ENCODE results near the gene RASGEF1B. TPM values are rescaled to one million over a fixed set of nuclear protein-coding genes. Genes with fewer than 3 reads are reported as not detected.

The RASGEF1B gene
- total RNA-seq, 4 donors from 2014 or later: 15.4 to 45.4 (median 28.0) TPM

- DNase-seq: no peak
- Histone ChIP-seq H3K27me3 (no peaks in the 10 kb centered on the region), H3K4me3 (no peak overlapping the region), H3K36me3 (no peaks in the 10 kb centered on the region), H3K27ac (no peak overlapping the region), H3K4me1 (peaks cover 0 to 5% (median 2%) of the 10 kb centered on the region in 4 donors), H3K9me3 (no peaks in the 10 kb centered on the region)
- TF ChIP-seq CTCF (IDR thresholded peaks at IDR 0.05) (no peak), POLR2A (IDR thresholded peaks at IDR 0.05) (no peak)
These were observed 36.9 kb upstream of the RASGEF1B start for GRCh38 chr4:81508411-81509185.

- H3K27me3 ChIP-seq: no peaks in the 10 kb centered on the region
- no peak overlapping the region for H3K27ac ChIP-seq
- no peak for DNase-seq
- H3K4me3 ChIP-seq: no peak overlapping the region
- peaks cover 0 to 5% (median 2%) of the 10 kb centered on the region in 4 donors for H3K4me1 ChIP-seq
- no peaks in the 10 kb centered on the region for H3K9me3 ChIP-seq
- H3K36me3 ChIP-seq: no peaks in the 10 kb centered on the region
- TF ChIP-seq POLR2A (IDR thresholded peaks at IDR 0.05): no peak
- no peak for TF ChIP-seq CTCF (IDR thresholded peaks at IDR 0.05)
These were observed 35.8 kb upstream of the RASGEF1B start for GRCh38 chr4:81507530-81507929.

DNA sequence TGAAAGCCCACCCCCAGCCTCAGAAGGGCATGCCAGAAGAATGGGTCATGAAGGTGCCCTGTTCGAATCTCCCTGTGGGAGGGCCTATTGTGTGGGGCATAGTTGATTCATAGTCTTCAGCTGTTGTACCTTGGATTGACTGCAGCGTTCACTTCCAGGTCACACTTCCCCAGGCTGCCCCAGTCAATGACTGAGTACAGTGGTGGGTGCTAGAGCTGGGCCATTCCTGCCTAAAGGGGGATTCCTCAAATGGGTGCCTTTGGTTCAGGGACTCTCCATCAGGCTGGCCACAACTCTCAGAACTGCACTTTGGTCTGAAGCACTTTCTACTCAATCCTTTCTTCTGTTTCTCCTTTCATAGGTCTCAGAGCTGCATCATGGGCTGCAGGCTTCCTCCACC lies 35.0 kb upstream of the RASGEF1B start:
- peaks cover 0 to 5% (median 2%) of the 10 kb centered on the region in 4 donors for H3K4me1 ChIP-seq
- no peak overlapping the region for H3K27ac ChIP-seq
- H3K9me3 ChIP-seq: no peaks in the 10 kb centered on the region
- no peaks in the 10 kb centered on the region for H3K36me3 ChIP-seq
- DNase-seq: no peak
- no peak overlapping the region for H3K4me3 ChIP-seq
- H3K27me3 ChIP-seq: no peaks in the 10 kb centered on the region
- no peak for TF ChIP-seq POLR2A (IDR thresholded peaks at IDR 0.05)
- TF ChIP-seq CTCF (IDR thresholded peaks at IDR 0.05): no peak

GRCh38 chr4:81505726-81506125 lies 34.0 kb upstream of the RASGEF1B start:
- peak overlapping the region; percentile 11 to 68 (median 38) for H3K27ac ChIP-seq
- no peaks in the 10 kb centered on the region for H3K27me3 ChIP-seq
- H3K9me3 ChIP-seq: no peaks in the 10 kb centered on the region
- no peaks in the 10 kb centered on the region for H3K36me3 ChIP-seq
- H3K4me3 ChIP-seq: no peak overlapping the region
- H3K4me1 ChIP-seq: peaks cover 0 to 5% (median 2%) of the 10 kb centered on the region in 4 donors
- TF ChIP-seq CTCF (IDR thresholded peaks at IDR 0.05) (no peak), POLR2A (IDR thresholded peaks at IDR 0.05) (no peak)
- DNase-seq: no peak

- no peaks in the 10 kb centered on the region for H3K36me3 ChIP-seq
- H3K4me1 ChIP-seq: peaks cover 0 to 5% (median 2%) of the 10 kb centered on the region in 4 donors
- no peaks in the 10 kb centered on the region for H3K9me3 ChIP-seq
- no peak overlapping the region for H3K4me3 ChIP-seq
- TF ChIP-seq CTCF (IDR thresholded peaks at IDR 0.05) (no peak), POLR2A (IDR thresholded peaks at IDR 0.05) (peak in 1 of 2 donors; percentile 20)
- no peaks in the 10 kb centered on the region for H3K27me3 ChIP-seq
- DNase-seq: peak in 2 of 3 donors; percentile 86 to 93
- H3K27ac ChIP-seq: peak overlapping the region; percentile 11 to 68 (median 46)
These were observed 33.4 kb upstream of the RASGEF1B start for GRCh38 chr4:81505004-81505598.
